Measurements from ENCODE around the gene EGLN3.
A peak's percentile ranks its signal among the peaks of the same experiment; 100 is the strongest.

Gene EGLN3

DNA sequence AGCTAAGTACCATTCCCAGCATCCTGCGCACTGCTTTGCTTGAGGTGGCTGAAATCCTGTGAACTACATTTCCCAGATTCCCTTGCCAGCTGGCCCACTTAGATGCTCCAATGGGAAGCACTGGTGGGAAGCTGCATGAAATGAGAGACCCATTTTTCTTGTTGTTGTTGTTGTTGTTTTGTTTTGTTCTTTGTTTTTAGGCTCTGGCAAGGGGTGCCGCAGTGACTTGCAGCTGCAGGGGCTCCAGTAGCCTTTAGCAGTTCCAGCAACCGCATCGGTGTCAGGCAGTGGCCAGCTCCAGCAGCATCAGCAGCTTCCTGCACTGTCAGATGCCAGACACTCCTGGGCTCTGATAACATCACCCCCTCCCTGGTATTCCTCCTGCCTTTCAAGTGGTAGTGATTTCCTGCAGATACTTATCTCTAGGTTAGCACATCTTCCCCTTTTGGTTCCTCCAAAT lies 8.8 kb upstream of the EGLN3 start:
- no peak for DNase-seq

- DNase-seq: no peak
Measured at GRCh38 chr14:33958605-33959226, 7.8 kb upstream of the EGLN3 start.

DNA sequence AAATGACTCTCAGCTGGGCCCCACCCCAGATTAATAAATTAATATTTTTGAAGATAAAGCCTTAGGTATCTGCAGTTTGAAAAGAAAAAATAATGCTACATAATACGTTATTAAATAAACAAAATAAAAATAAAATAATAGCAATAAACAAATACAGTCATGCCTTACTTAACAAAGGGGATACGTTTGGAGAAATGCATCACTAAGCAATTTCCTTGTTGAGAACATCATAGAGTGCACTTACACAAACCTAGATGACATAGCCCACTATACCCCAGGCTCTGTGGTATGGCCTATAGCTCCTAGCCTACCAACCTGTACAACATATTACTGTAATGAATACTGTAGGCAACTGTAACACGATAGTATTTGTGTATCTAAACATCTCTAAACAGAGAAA lies 7.1 kb upstream of the EGLN3 start:
- no peak for DNase-seq

- no peak for DNase-seq
Measured at GRCh38 chr14:33957299-33957698, 6.4 kb upstream of the EGLN3 start.

DNA sequence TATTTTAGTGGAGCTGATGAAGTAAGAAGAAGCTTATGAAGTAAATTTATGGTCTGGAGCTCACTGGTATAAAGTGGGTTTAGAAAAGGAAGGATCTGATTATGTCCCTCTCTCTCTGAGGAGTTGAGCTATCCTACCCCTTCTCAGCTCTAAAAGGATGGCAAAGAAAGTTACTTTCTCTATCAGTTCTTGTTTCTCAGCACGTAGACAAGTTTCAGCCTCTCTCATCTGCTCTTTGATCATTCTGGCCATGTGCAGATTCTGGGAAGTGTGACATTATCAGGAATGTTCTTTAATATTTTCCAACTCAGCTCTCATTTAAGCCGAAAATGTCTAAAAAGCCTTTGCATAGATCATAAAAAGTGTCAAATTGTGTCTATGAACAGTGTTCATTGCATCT lies 5.8 kb upstream of the EGLN3 start:
- DNase-seq: no peak

DNA sequence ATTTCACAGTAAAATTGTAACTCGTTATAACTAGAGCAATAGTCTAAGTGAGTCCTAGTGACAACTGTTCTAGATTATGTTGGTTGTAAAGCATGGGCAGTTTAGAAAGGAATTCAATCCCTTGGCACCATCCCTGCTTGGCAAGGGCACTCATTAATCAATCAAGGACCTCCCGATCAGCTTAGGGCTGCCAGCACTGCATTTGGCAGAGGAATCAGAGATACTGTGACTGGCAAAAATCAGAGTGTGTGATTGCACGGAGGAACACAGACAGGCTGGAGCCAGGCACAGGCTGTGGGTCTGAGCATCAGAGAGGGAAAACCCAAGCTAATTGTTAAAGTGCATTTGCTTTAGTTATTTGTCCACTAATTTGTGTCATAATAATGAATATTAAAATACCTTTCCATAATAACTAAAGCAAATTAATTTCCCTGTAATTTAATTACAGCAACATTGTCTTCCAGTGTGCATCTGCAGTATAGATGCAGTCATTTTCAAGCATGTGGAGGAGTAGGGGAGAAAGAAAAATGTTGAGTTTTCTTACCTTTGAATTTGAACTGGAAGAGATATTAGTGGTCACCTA lies 3.2 kb upstream of the EGLN3 start:
- DNase-seq: no peak

DNA sequence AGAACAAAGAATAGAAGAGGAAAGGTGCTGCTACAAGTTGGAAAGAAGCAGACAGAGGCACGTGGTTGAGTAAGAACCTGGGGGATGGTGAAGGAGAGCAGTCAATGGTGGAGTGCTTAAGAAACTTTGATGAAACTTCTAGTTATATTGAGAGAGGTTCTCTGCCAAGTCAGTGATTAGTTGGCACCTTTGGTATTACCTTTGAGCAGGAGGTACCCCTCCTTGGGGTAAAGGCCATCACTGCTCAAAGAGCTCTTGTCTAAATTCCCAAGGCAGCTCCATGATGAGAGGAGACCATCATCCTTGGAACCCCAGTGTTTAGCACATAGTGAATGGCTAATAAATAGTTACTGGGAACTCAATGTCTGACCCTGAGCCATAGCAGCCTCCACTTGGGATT lies 1.7 kb upstream of the EGLN3 start:
- no peak for DNase-seq

DNA sequence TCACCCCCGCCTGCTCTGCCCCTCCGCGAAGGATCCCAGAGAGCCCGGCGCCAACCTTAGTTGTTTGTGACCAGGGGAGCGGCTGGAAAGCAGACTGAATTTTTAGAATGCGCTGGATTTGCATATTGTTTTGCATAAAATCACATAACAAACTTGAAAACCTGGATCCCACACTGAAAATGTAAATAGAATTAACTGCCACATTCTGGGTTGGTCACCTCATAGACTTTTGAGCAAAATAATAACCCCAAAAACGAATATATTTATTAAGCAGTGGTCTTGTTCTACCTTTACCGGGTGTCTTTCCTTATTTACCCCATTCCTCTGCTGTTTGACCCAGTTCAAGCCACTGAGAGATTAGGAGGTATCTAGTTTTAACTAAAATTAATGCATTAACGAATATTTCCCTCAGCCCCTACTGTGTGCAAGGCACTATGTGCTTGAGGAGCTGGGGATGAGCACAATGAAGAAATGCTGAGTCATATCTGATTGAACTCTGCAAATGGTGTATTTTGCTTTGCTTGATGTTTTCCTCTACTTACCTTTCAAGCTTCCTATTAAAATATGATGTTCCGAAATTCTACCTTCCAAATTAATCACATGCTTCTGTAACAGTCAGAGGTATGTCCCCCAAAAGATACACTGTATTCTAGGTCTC lies 438 bp upstream of the EGLN3 start:
- no peak for DNase-seq

GRCh38 chr14:33949411-33949893 lies 1.4 kb downstream of the EGLN3 start:
- peak; percentile 38 for DNase-seq

DNA sequence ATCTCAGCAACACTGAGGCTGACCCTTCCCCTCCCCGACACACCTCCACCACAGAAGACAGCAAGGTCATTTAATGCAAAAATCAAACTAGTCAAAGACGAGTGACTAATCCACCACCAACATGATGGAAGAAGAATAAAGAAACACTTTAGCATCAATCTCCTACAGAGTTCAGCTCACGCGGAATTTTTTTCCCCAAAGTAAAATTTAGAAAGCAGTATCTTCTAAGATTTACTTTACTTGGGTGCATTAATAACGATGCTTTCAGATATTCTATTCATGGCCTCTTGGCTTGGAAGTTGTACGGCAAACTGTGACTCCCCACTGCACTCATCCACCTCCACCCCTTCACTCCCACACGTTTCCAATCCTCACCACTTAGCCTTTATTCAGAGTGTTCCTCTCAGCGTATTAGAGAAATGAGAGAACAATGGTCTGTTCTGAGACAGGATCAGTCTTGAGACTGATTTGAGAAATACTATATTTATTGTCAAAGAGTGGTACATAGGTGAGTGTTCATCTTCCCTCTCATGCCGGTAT lies 1.9 kb downstream of the EGLN3 start:
- DNase-seq: no peak

DNA sequence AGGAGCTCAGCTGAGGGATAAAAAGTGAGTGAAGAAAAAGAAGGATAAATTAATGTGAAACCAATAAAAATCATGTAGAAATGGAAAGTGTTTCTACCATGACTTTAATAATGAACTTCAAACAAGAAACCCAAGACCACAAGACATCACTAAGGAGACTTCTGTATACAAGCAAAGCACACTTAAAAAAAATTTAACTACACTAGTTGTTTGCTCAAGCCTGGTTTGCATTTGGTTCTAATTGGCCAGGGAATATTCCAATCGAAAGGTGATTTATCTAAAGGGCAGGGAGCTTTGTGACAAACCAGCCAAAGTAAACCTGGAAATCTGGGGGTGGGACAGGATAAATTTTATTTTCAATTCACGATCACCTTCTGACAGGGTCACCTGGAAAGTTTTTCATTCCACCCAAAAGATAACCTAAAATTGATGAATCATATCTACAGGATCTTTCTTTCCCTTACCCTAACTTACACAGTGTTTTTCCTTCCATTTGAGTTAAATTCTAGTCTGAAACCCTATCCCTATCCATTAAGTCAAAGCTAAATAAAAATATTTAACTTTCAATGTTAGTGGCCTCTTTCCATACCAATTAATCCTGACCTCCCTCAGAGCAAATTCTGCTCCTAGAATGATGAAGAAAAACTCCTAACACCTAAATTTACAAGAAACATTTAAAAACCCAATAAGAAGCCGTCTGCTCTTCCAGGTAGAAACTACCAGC lies 2.6 kb downstream of the EGLN3 start:
- no peak for DNase-seq

GRCh38 chr14:33946679-33947476 lies 4.0 kb downstream of the EGLN3 start:
- DNase-seq: no peak

GRCh38 chr14:33945210-33946088 lies 5.4 kb downstream of the EGLN3 start:
- DNase-seq: no peak

DNA sequence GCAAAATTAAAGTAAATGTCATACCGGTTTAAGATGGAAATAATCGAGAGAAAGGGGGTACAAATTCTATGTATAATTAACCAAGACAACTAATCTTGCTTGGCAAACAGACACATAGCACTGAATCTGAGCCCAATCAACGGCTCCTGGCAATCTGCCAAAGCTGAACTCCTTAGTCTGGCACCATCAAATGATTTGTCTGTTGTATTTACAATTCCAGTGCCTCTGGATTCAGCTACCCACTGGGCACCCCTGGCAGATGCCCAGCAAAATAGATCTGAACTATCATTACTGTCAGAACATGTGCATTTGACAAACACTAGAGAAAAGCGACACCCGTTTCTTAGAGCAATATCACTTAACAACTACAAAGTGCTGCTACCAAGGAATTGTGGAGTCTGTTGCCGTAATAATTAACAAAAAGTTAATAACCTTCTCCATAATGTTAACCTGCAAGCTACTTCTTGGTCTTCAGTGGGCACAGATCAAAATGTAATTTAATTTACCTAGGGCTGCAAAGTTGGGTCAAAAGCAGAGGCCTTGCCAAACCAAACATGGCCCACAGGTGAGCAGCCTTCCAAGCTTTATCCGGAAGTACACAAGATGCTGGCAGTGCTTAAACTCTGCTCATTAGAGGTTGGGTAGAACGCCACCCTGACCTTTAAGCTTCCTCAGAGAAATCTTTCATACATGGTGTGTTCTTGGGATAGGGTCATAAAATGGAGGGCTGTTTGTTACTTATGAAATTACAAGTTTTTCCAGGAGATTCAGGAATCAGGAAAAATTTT lies 7.6 kb downstream of the EGLN3 start:
- no peak for DNase-seq

DNA sequence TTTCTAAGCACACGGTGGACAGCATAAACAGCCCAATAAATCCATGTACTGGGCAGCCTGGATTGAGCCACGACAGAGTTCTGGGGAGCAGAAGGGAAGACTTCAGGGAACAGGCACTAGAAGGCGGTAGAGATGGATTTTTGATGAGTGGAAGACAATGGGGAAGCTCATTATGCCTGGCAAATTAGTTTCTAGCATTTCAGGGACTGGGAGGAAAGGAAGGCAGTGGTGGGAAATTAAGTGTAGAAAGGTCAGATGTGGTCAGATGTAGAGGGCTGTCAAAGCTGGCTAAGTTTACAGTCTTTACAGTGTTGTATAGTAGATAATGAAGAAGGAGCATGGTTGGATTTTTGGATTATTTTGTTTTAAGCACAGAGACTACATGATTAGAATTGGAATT lies 9.2 kb downstream of the EGLN3 start:
- no peak for DNase-seq

DNA sequence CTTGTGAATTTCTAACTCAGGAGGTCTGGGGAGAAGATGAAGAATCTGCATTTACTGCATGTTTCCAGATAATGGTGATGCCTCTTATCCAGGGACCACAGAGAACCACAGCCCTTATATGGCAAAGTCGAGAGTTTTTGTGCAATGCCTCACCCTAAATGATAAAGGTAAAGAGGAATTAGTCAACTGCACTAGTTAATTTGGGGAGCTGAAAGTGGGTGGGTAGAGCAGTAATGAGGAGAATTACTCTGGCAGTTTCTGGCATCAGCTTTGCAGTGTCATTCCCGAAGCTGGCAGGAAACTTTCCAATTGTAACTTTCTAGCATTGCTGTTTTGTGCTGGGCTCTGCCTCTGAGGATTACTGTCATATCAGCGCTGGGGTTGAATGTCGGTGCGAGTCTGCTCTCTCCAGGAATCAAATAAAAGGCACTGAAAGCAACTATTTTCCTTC lies 10.3 kb downstream of the EGLN3 start:
- no peak for DNase-seq

GRCh38 chr14:33938131-33938949 lies 12.5 kb downstream of the EGLN3 start:
- peak; percentile 90 for DNase-seq

DNA sequence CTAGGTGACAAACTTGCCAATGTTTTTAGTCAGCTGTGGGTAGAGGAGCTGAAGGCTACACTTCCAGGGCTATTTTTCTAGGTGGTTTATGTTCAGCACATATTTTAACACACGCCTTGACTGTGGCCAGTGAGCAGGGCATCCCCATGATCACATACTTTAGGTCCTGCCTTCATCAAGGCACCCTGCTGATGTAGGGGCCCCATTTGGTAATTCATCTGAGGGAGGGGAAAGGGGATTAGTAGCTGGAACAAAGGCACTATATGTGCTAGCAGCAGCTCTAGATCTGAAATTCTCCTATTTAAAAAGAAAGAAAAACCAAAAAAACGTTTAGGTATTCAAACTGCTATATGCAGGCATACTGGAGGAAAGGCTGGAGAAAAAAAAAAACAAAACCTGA lies 14.5 kb downstream of the EGLN3 start:
- no peak for DNase-seq

DNA sequence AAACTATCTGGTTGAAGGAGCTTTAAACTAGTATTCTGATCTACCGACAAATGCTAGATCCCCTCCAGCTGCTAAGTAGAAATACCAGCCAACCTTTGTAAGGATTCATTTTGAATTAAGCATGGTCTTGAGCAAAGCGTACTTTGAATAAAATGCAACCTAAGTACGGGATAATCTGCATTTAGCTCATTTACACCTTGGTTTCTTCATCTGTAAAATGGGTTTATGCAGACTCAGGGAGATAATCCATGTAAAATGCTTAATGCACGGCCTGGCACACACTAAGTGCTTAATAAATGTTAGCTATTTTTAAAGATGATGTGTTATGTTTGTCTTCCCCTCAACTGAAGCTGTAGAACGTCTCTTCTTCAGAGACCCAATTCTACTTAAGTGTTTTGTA lies 15.9 kb downstream of the EGLN3 start:
- DNase-seq: no peak

Measured in eye (tissue), 1 donor.